Measurements from ENCODE around the gene COMT.
A peak's percentile ranks its signal among the peaks of the same experiment; 100 is the strongest.

COMT gene

GRCh38 chr22:20009582-20010306 lies 68.2 kb downstream of the COMT start:
- DNase-seq (ENCODE audit: low read depth in 1 of 2, low spot score in 1 of 2), result no peak

GRCh38 chr22:20010307-20011122 lies 68.9 kb downstream of the COMT start:
- no peak for DNase-seq (ENCODE audit: low read depth in 1 of 2, low spot score in 1 of 2)

- no peak for DNase-seq (ENCODE audit: low read depth in 1 of 2, low spot score in 1 of 2)
These were observed 69.8 kb downstream of the COMT start for GRCh38 chr22:20011123-20011992.

GRCh38 chr22:20011993-20012740 lies 70.6 kb downstream of the COMT start:
- DNase-seq (ENCODE audit: low read depth in 1 of 2, low spot score in 1 of 2), result no peak

- no peak for DNase-seq (ENCODE audit: low read depth in 1 of 2, low spot score in 1 of 2)
These were observed 71.3 kb downstream of the COMT start for GRCh38 chr22:20012741-20013331.

GRCh38 chr22:20013382-20013871 lies 71.9 kb downstream of the COMT start:
- no peak for DNase-seq (ENCODE audit: low read depth in 1 of 2, low spot score in 1 of 2)

- no peak for DNase-seq (ENCODE audit: low read depth in 1 of 2, low spot score in 1 of 2)
These were observed 73.1 kb downstream of the COMT start for GRCh38 chr22:20014526-20015186.

GRCh38 chr22:20015187-20015625 lies 73.6 kb downstream of the COMT start:
- no peak for DNase-seq (ENCODE audit: low read depth in 1 of 2, low spot score in 1 of 2)

GRCh38 chr22:20015971-20016733 lies 74.6 kb downstream of the COMT start:
- DNase-seq (ENCODE audit: low read depth in 1 of 2, low spot score in 1 of 2), result peak in 1 of 2 donors; percentile 5

GRCh38 chr22:20016734-20017621 lies 75.4 kb downstream of the COMT start, which contains the start of gene ARVCF:
ARVCF (minus strand) TSS chr22:20016823; CDS start chr22:19990794, 26,029 bp downstream.
- peak; percentile 80 to 86 for DNase-seq (ENCODE audit: low read depth in 1 of 2, low spot score in 1 of 2)

- no peak for DNase-seq (ENCODE audit: low read depth in 1 of 2, low spot score in 1 of 2)
These were observed 76.0 kb downstream of the COMT start for GRCh38 chr22:20017622-20017958.

- no peak for DNase-seq (ENCODE audit: low read depth in 1 of 2, low spot score in 1 of 2)
These were observed 76.4 kb downstream of the COMT start for GRCh38 chr22:20018001-20018400.

All from activated CD4-positive, alpha-beta T cell treated with anti-CD3 and anti-CD28 coated beads, Interleukin-2, amount 50 U/mL, for 24 hours (primary cell).